ENCODE measurements around the gene RASAL2.

DNA sequence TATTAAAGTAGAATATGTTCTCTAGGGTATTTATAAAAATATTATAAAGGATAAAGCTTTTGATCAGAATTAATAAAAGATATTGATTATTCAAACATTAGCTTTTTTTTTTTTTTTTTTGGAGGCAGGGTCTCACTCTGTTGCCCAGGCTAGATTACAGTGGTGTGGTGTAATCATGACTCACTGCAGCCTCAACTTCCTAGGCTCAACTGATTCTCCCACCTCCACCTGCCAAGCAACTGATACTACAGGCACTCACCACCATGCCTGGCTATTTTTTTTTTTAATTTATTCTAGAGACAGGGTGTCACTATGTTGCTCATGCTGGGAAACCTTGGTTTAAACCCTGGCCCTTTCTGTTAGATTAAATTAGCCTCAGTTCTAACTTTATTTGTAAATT, 214.5 kb downstream of the RASAL2 start:
- TF ChIP-seq CTCF (IDR thresholded peaks at IDR 0.05; ENCODE audit: insufficient read depth, low read depth, low read length), result no peak
- TF ChIP-seq EZH2 (IDR thresholded peaks at IDR 0.05; ENCODE audit: insufficient read depth, low read length), result no peak
